ENCODE data around the gene SP3. TPM values are rescaled to one million over a fixed set of nuclear protein-coding genes. Genes with fewer than 3 reads are reported as not detected.
A peak's percentile ranks its signal among the peaks of the same experiment; 100 is the strongest.

The SP3 gene
- total RNA-seq, 4 donors from 2014 or later, result 99.6 to 151 (median 113) TPM

DNA sequence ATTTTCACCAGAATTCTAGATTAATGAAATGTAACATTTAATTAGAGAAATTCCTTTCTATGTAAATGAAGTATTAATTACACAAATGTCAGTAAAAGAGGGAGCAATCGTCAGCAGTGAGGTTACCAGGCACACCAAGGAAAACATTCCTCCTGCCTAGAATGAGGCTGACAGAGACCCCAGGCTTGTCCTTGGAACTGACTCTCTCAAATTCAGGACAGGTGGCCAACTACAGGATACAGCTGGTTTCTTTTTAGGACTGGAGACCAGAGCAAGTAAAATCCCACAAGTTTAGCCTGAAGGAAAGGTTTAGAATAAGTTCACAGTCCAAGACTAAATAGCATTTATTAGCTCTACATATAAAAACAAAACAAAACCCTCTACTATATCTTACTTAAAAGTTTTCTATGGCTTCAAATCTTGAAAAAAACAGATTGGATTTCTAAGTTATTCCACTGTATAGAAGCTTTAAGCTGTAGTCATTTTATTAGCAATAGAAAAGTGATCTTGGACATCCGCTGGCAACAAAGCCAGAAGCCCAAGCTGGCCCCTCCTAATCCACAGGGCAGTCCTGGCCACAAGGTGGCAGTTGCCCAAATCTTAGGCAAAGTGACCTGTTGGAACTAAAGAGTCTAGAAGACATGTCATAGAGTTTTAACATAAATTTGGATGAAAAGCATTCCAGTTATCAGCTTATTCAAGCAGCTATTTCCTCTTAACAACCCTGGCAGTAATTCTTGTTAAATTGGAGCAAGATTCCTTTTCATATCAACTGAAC, 81.0 kb downstream of the SP3 start:
- TF ChIP-seq, protein P1, sequence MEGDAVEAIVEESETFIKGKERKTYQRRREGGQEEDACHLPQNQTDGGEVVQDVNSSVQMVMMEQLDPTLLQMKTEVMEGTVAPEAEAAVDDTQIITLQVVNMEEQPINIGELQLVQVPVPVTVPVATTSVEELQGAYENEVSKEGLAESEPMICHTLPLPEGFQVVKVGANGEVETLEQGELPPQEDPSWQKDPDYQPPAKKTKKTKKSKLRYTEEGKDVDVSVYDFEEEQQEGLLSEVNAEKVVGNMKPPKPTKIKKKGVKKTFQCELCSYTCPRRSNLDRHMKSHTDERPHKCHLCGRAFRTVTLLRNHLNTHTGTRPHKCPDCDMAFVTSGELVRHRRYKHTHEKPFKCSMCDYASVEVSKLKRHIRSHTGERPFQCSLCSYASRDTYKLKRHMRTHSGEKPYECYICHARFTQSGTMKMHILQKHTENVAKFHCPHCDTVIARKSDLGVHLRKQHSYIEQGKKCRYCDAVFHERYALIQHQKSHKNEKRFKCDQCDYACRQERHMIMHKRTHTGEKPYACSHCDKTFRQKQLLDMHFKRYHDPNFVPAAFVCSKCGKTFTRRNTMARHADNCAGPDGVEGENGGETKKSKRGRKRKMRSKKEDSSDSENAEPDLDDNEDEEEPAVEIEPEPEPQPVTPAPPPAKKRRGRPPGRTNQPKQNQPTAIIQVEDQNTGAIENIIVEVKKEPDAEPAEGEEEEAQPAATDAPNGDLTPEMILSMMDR (IDR thresholded peaks at IDR 0.05), result peak; percentile 39 to 45
- TF ChIP-seq EP300 (IDR thresholded peaks at IDR 0.05), result no peak
- WGBS, result 65% methylated on average over 2 of the region's 2 CpGs
- H3K9me3 ChIP-seq, result no peaks in the 10 kb centered on the region
- DNase-seq (ENCODE audit: low spot score in 2 of 2), result no peak
- H3K36me3 ChIP-seq, result no peaks in the 10 kb centered on the region
- no peak overlapping the region for H3K4me3 ChIP-seq
- no peak overlapping the region for H3K27ac ChIP-seq
- H3K27me3 ChIP-seq, result no peaks in the 10 kb centered on the region
- H3K4me1 ChIP-seq, result peaks cover 9% of the 10 kb centered on the region

- H3K27me3 ChIP-seq, result no peaks in the 10 kb centered on the region
- no peak for DNase-seq (ENCODE audit: low spot score in 2 of 2)
- no peak overlapping the region for H3K27ac ChIP-seq
- peaks cover 9% of the 10 kb centered on the region for H3K4me1 ChIP-seq
- H3K9me3 ChIP-seq, result no peaks in the 10 kb centered on the region
- 79% methylated on average over 3 of the region's 3 CpGs for WGBS
- H3K4me3 ChIP-seq, result no peak overlapping the region
- no peak for TF ChIP-seq EP300 (IDR thresholded peaks at IDR 0.05)
- TF ChIP-seq POLR2AphosphoS5 (IDR thresholded peaks at IDR 0.05), result no peak
- TF ChIP-seq, protein P1 (IDR thresholded peaks at IDR 0.05), result no peak
- TF ChIP-seq POLR2A (IDR thresholded peaks at IDR 0.05), result no peak
- H3K36me3 ChIP-seq, result no peaks in the 10 kb centered on the region
Observed at GRCh38 chr2:173881886-173882285, 83.3 kb downstream of the SP3 start.

- Histone ChIP-seq H3K4me1 (peaks cover 9% of the 10 kb centered on the region), H3K36me3 (no peaks in the 10 kb centered on the region), H3K9me3 (no peaks in the 10 kb centered on the region), H3K27ac (no peak overlapping the region), H3K4me3 (no peak overlapping the region), H3K27me3 (no peaks in the 10 kb centered on the region)
- DNase-seq (ENCODE audit: low spot score in 2 of 2), result peak in 1 of 2 donors; percentile 64
- no peak for TF ChIP-seq POLR2AphosphoS5 (IDR thresholded peaks at IDR 0.05)
- TF ChIP-seq, protein P1 (IDR thresholded peaks at IDR 0.05), result no peak
- no peak for TF ChIP-seq POLR2A (IDR thresholded peaks at IDR 0.05)
- TF ChIP-seq EP300 (IDR thresholded peaks at IDR 0.05), result no peak
- WGBS, result 32% methylated on average over 4 of the region's 4 CpGs
Observed at GRCh38 chr2:173881461-173881860, 83.7 kb downstream of the SP3 start.

DNA sequence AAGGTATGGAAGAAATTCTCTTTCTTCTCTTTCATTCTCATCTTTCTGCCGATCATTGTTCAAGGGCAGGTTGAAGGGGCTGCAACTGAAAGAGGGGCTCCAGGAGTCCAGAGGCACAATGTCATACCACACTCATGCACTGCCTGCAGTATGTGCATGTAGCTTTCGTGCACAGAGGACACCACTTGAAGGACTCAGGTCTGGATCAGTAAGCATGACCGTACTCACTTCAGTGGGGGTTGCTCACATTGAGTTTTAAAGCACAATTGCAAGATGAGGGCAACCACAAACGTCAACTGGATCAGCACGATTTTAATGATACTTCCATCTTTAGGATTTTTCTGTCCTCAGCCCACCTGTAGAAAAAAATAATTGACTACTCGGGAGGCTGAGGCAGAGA, 84.6 kb downstream of the SP3 start:
- no peak for TF ChIP-seq POLR2AphosphoS5 (IDR thresholded peaks at IDR 0.05)
- TF ChIP-seq POLR2A (IDR thresholded peaks at IDR 0.05), result no peak
- TF ChIP-seq, protein P1 (IDR thresholded peaks at IDR 0.05), result no peak
- no peak for TF ChIP-seq EP300 (IDR thresholded peaks at IDR 0.05)
- H3K9me3 ChIP-seq, result no peaks in the 10 kb centered on the region
- no peaks in the 10 kb centered on the region for H3K27me3 ChIP-seq
- H3K36me3 ChIP-seq, result no peaks in the 10 kb centered on the region
- DNase-seq (ENCODE audit: low spot score in 2 of 2), result no peak
- WGBS, result 90% methylated on average over 6 of the region's 6 CpGs
- H3K4me3 ChIP-seq, result no peak overlapping the region
- H3K4me1 ChIP-seq, result peaks cover 9% of the 10 kb centered on the region
- no peak overlapping the region for H3K27ac ChIP-seq

DNA sequence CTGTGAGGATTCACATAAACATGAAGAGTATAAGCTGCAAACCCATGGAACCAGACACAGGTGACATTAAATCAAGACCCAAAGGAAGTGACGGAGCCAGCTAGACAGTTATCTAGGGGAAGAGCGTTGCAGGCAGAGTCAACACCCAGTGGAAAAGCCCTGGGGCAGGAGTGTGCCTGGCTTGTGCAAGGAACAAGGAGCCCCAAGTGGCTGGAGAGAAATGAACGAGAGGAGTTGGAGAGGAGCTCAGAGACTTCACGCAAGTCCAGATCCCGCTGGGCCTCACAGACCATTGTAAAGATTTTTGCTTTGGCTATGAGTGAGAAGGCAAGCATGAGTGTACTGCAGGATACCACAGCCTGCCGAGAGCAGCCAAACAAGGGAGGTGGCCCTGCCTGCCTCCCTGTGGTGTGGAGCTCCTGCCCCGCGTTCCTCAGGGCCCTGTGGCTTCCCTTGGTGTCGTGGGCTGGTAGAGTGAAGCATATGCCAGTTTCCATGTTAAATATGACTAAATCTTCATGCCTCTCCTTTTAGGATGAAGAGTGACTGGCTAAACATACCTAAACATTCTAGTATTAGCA, 88.2 kb downstream of the SP3 start:
- Histone ChIP-seq H3K4me1 (peaks cover 11% of the 10 kb centered on the region), H3K27me3 (no peaks in the 10 kb centered on the region), H3K36me3 (no peaks in the 10 kb centered on the region), H3K27ac (no peak overlapping the region), H3K9me3 (no peaks in the 10 kb centered on the region), H3K4me3 (no peak overlapping the region)
- TF ChIP-seq, protein P1 (IDR thresholded peaks at IDR 0.05), result no peak
- TF ChIP-seq POLR2AphosphoS5 (IDR thresholded peaks at IDR 0.05) (no peak), EP300 (IDR thresholded peaks at IDR 0.05) (no peak), POLR2A (IDR thresholded peaks at IDR 0.05) (no peak)
- WGBS, result 79% methylated on average over 7 of the region's 9 CpGs
- DNase-seq (ENCODE audit: low spot score in 2 of 2), result no peak
